ENCODE data around the gene ADSS1.

ADSS1 gene

GRCh38 chr14:104795781-104796686 is 72.0 kb downstream of the ADSS1 start:
- Histone ChIP-seq H3K27ac (peak overlapping the region; percentile 36 to 89 (median 76)), H3K4me3 (peak overlapping the region; percentile 20 to 45 (median 31))

GRCh38 chr14:104796687-104797081 is 72.7 kb downstream of the ADSS1 start:
- H3K27ac ChIP-seq: peak overlapping the region in 6 of 21 experiments; percentile 12 to 96 (median 84)

More at GRCh38 chr14:104796687-104797081, 72.7 kb downstream of the ADSS1 start:
- H3K4me3 ChIP-seq: no peak overlapping the region
